ENCODE measurements around the gene CEMIP.

Gene CEMIP, protein sequence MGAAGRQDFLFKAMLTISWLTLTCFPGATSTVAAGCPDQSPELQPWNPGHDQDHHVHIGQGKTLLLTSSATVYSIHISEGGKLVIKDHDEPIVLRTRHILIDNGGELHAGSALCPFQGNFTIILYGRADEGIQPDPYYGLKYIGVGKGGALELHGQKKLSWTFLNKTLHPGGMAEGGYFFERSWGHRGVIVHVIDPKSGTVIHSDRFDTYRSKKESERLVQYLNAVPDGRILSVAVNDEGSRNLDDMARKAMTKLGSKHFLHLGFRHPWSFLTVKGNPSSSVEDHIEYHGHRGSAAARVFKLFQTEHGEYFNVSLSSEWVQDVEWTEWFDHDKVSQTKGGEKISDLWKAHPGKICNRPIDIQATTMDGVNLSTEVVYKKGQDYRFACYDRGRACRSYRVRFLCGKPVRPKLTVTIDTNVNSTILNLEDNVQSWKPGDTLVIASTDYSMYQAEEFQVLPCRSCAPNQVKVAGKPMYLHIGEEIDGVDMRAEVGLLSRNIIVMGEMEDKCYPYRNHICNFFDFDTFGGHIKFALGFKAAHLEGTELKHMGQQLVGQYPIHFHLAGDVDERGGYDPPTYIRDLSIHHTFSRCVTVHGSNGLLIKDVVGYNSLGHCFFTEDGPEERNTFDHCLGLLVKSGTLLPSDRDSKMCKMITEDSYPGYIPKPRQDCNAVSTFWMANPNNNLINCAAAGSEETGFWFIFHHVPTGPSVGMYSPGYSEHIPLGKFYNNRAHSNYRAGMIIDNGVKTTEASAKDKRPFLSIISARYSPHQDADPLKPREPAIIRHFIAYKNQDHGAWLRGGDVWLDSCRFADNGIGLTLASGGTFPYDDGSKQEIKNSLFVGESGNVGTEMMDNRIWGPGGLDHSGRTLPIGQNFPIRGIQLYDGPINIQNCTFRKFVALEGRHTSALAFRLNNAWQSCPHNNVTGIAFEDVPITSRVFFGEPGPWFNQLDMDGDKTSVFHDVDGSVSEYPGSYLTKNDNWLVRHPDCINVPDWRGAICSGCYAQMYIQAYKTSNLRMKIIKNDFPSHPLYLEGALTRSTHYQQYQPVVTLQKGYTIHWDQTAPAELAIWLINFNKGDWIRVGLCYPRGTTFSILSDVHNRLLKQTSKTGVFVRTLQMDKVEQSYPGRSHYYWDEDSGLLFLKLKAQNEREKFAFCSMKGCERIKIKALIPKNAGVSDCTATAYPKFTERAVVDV (N-terminal part only)

DNA sequence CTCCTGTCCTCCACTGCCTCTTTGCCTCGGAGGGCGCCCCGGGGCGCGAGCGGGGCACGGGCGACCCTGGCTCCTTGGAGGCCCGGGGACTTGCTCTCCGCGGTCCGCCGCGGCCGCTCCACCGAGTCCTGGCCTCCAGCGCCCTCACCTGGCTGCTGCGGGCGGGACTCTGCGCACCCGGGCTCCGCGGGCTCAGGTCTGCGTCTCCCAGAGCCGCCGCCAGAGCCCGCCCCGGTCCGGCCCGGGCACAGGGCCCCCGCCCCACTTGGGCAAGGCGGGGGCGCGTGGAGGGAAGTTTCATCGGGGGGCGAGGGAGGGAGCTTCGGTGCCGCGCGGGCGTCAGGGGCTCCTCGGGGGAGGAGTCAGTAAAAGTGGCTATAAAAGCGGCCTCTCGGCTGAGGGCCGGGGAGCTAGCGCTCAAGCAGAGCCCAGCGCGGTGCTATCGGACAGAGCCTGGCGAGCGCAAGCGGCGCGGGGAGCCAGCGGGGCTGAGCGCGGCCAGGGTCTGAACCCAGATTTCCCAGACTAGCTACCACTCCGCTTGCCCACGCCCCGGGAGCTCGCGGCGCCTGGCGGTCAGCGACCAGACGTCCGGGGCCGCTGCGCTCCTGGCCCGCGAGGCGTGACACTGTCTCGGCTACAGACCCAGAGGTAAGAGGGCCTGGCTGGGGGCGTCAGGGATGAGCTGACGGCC is at the start of gene CEMIP:
CEMIP (plus strand) TSS at position 407 of the 694 bp plus-strand sequence. CDS start 94,510 bp downstream, outside the sequence.
- peak; percentile 36 for DNase-seq

DNA sequence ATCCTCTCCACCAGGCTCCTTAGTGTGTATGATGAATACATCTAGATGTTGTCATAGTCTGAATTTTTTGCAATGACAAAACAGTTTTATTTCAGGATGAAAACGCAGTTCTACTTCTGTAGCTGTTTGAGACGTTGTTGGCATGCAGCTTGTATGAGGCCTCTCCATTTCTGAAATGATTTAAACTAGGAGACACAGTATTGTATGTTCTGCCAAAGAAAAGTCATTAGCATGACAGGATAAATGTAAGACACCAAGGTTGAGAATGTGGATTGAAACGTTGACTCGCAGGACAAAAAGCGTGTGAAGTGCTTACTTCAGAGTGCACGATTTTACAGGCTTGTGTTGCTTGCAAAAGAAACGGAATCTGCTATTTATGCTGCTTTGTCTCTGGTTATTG is 48.8 kb upstream of the CEMIP start:
- DNase-seq, result no peak

DNA sequence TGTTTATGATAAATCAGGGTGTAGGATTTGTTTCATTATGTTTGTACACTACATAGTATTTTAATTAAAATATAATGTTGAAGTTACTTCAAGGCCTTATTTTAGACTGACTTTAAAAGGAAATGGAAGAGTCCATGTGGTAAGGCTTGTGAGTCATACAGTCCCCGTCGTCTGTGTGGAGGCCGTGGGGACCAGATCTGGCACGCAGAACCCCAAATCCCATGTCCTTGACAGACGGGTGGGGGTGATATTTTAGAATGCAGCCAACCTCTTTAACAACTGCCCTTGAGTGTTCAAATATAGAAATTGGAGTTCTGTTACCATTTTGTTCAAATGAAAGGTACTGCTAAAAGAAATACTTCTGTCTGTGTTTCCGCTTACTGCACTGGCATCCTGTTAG is 48.2 kb upstream of the CEMIP start:
- no peak for DNase-seq

DNA sequence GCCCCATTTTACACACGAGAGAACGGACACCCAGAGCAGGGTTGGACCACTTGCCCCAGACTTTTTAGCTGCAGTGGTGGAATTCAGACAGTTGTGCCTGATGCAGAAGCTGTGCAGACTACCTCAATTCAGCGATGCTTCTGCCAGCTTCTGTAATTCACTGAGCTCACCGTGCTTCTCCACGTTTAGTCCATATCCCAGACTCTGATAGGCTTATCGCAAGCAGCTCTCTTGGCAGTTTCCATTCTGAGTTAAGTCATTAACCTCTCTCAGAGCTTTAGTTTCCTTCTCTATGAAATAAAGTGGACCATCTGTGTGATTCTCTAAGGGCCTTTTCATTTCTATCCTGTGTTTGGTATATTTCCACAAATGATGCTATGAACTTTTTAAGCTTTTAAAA is 47.0 kb upstream of the CEMIP start:
- no peak for DNase-seq

DNA sequence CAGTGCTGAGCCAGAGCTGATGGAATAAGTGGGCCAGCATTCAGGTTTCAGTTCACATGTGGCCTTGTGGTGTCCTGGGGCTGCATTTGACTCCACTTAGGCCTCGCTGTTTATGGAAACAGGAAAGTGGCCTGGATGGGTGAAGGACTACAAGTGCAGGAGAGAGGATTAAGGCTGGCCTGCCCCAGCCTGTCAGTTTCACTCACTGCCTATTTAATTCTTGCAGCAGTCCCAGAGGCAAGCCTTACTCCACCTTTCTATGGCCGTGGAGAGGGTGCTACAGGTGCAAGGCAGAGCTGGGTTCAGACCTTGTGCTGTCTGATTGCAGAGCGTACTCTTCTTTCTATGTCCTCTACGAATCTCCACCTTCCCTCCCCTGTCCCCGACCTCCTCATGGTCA is 46.4 kb upstream of the CEMIP start:
- no peak for DNase-seq

DNA sequence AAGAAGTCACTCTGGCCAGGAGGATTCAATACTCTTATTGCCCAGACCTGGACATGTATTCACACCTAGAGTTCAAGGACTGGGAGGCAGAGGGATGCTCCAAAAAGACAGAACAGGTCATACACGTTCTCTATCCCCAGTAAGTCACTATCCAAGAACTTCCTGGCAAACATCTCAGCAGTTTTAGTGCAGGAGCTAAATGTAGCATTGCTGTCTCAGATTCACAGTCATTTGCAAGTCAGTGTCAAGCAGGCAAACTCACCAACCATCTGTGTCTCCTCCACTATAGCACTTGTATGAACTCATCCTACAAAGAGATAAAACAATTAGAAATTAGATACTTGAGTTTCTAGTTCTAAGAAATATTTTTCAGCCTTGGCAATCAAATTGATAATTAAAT is 45.7 kb upstream of the CEMIP start:
- no peak for DNase-seq

DNA sequence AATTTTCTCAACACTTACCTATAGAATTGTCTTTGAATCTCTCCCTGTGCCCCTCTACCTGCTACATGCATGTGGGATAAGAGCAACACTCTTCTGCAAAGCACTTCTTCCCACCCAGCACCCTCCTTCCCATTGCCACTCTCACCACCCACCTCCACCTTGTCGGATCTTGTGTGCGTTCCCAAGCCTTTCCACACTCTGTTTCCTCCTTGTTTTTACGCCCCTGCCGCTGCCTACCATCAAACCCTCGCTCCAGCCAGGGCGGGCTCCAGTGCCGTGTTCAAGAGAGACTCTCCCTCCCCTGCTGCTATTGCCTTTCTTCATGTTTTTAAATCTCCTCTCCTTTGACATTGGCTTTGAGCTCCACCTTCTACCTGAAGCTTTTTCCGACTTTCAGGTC is 43.8 kb upstream of the CEMIP start:
- no peak for DNase-seq

DNA sequence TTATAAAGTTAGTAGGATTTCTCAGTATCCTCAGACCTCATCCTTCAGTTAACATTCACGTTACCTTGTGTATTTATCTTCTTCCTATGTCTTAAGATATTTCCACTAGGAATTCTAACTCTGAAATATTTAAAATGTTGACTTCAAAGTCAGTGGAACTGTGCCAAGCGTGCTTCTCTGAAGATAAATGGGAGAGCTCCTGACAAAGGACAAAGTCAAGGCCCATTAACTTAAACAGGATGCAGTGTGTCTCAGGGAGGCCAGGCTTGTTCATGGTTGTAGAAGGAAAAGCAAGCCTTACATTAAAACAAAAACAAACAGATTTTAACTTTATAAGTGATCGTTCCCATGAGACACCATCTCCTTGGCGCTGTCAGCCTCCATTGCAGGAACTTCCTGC is 42.6 kb upstream of the CEMIP start:
- DNase-seq, result peak; percentile 3

DNA sequence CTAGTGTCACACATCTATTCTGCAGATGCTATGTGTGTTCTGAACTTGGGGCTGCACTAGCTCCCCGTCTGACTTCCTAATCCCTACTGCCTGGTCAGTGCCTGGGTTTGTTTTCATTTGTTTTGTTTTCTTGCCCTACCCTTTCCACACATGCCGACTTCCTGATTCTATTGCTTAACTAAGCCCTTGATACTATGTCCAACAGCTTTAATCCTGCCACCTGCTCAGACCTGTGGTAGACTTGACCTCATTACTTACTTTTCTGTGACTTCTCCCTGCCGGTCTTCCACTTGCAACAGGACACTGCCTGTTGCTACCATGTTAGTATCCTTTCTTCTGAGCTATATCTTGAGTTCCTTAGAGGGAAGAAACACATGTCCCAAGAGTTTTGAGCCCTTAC is 39.3 kb upstream of the CEMIP start:
- no peak for DNase-seq

DNA sequence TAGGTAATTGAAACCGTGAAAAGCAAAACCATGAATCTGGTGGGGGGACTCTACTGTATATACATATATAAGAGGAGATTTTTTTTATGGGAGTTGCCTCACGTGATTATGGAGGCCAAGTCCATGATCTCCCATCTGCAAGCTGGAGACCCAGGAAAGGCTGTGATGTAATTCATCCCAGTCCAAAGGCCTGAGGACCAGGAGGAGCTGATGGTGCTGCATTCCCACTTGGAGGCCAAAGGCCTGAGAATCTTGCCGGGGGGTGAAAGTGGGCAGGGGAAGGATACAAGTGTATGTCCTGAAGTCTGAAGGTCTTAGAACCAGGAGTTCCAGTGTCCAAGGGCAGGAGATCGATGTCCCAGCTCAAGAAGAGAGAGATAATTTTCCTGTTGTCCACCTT is 37.1 kb upstream of the CEMIP start:
- no peak for DNase-seq

DNA sequence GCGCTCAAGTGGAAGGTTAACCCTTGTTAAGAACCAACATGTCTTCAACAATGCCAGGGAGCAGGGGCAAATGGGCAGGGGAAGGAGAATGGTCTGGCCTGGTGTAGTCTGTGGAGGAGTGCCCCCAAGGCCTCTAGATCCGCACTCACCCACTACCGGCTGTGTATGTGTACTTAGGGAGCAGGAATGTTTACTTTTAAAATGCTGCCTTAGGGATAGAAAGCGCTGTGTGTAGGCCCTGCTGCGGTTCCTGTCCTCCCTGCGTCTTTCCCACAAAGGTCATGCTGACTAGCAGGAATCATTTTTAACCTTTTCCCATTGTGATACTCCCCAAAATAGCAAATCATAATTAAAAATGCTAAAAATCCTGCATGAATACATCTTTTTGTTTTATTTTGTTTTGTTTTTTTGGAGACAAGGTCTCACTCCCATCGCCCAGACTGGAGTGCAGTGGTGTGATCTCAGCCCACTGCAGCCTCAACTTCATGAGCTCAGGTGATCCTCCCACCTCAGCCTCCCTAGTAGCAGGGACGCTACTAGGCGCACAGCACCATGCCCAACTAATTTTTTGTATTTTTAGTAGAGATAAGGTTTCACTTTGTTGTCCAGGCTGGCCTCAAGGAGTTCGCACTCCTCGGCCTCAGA is 35.9 kb upstream of the CEMIP start:
- no peak for DNase-seq

DNA sequence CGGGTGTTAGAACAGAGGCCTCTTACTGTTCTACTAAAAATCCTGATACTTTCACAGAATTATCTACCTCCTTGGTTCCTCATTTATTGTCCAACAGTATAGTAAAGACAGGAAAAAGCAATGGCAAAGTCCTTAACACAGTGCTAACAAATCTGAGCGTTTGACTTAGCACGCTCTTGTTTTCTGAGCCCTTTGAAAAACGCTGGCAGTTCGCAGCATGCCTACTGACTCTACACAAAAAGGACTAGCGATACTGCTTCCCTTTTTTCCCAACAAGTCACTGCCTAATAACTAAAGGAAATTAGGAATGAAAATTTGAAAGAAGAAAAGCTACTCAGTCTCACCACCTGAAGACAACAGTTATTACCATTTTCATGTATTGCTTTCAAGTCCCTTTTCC is 34.8 kb upstream of the CEMIP start:
- DNase-seq, result no peak

DNA sequence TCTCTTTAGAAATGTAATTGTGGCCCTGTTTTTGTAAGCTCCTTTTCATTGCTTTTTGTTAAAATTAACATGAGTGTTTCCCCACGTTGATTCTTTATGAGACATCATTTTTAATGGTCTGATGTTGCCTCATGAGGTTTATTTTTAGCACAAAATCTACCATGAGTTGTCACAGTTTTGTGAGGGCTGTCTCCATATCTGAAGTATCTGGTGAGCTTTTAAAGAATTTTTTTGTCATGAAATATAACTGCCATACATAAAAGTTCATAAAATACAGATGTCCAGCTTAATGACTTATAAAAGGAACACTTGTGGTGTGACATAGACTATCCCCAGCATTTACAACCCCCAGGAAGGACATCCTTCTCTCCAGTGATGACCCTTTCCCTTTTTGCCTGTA is 34.3 kb upstream of the CEMIP start:
- DNase-seq, result no peak

DNA sequence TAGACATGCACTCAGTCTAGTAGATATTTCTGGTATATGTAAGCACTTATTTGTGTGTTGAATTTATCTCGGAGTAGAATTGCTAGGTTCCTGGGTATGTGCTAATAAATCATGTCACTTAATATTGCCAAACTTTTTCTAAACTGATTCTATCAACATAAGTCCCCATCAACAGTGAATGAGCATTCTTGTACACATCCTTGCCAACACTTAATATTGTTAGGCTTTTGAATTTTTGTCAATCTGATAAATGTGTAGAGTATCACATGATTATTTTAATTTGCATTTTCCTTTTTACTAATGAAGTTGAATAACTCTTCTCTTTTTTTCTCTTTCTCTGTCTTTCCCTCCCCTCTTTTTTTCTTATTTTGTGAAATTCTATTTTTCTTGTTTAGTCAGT is 33.3 kb upstream of the CEMIP start:
- DNase-seq, result no peak

DNA sequence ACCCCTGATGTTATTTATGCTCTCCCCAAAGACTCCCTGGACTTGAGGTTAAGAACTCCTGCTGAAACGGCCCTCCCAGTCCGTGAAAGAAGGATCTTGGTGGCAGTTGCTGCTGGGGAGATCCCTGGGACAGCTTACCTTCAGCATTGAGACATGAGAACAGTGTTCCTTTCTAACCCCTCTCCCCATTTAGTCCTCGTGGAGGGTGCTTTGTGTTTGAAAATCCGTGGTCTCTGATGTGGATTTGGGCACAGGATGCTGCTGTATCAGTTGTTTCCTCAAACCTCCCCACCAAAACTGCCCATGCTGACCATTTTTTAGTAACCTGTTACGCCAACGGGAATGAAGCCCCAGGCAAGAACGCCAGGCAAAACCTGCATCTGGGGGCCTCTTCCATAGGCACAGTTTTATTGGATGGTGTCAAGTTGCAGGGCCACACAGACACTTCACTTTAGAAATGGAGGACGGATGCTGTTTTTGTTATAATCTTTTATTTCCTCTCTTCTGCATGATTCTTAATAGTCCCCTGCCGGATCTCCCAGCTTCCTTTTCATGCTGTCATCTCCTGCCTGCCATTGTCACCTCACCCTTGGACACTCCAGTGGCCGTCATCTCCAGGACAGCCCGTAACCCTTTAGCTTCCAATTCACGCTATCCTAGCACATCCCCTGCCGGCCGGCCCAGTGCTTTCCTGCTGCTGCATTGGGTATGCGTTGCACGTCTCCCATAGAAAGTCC is 31.7 kb upstream of the CEMIP start:
- DNase-seq, result no peak

DNA sequence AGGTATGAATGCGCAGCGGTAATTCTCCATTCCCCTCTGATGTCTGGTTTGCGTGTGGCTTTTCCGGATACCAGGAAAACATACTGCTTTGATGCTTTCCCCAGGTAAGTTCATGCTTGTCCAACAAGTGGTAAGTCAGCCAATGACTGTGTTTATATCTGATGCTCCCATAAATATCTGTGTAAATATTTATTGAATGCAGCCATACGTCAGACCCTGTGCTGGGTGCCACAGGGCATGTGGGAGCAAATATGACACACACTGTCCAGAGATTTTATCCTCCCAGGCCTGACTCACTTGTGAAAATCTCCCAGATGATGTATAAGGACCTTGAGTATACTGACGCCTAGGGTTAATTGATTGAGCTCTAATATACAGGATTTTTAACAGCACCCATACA is 29.6 kb upstream of the CEMIP start:
- no peak for DNase-seq

DNA sequence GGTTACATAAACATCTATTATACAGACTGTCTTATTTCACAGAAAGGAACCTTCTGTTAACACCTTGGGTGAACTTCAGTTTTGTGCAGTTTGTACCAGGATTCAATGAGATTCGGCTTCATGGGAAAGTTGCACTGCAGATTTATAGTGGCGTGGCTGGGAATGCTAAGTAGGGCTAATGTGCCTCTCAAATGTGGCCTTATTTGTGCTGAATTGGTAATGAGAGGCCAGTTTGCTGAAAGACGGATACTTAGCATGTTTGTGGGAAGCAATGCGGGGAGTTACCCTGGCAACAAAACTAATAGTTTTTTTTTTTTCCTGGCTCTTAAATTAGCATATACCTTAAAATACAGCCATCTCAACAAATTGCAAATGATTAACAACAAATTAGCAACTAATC is 28.6 kb upstream of the CEMIP start:
- no peak for DNase-seq

DNA sequence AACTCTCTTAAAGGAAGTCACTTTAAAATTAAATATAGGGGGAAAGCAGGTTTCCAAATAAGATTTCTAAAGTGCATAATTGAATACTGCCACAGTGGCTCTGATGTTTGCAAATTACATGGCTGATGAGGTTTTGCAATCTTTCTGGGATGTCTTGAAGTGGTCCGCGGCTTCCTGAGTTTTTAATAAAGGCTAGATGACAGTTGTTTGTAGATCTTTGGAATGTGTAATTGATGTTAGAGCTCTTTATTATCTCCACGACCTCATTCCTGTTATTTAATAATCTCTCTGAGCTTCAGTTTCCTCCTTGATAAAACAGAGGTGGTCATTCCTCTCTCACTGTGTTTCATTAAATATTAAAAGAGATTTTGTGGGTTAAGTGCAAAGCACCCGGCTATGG is 27.0 kb upstream of the CEMIP start:
- DNase-seq, result no peak

DNA sequence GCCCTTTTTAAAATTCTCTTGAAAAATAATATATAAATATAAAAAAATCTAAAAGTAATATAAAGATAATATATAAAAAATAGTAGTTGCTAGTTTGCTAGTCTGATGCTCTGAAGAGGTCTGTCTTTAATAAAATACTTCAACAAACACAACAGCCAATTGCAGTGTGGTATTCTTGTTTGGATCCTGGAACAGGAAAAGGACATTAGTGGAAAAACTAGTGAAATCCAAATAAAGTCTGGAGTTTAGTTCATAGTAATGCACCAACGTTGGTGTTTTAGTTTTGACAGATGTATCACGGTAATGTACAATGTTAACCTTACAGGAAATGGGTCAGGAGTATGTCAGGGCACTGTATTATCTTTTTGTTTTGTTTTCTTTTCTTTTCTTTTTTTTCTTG is 26.0 kb upstream of the CEMIP start:
- no peak for DNase-seq

DNA sequence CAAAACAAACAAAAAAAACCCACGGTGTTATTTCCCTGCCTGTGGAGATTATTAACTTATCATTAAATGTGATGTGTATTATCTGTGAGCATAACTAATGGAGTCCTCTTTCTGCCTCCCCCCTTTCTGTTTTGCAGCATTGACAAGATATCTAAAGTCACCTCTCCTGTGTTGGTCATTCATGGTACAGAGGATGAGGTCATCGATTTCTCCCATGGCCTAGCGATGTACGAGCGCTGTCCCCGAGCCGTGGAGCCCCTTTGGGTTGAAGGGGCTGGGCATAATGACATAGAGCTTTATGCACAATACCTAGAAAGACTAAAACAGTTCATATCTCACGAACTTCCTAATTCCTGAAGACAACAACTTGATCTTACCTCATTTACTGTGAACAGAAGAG is 25.2 kb upstream of the CEMIP start:
- DNase-seq, result no peak

DNA sequence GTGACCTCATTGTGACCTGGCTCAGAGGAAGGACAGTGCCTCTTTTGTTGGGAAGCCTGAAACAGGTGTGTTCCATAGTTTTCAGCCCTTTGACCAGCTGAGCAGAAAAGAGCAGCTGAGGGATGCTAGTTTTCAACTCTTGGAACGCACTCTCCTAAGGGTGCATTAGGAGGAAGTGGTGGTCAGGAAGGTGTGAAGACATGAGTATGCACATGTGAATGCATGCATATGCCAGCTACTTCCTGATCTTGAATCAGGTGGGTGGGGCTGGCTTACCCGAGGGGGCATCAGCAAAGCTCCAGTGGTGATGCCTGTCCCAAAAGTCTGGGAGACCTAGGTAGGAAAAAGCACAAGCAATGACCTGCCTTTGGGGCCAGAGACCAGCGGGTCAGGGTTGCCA is 23.3 kb upstream of the CEMIP start:
- no peak for DNase-seq
